Measurements from ENCODE around the gene RAI1.

Gene RAI1

GRCh38 chr17:17770632-17771044 is 89.4 kb downstream of the RAI1 start:
- DNase-seq = no peak

- no peak for DNase-seq
Observed at GRCh38 chr17:17771498-17772201, 90.4 kb downstream of the RAI1 start.

GRCh38 chr17:17772231-17772630 is 91.0 kb downstream of the RAI1 start:
- DNase-seq = no peak

- no peak for DNase-seq
Observed at GRCh38 chr17:17774009-17774881, 93.0 kb downstream of the RAI1 start.

GRCh38 chr17:17776889-17777288 is 95.6 kb downstream of the RAI1 start:
- no peak for DNase-seq

GRCh38 chr17:17778308-17779014 is 97.2 kb downstream of the RAI1 start:
- DNase-seq = no peak

- no peak for DNase-seq
Observed at GRCh38 chr17:17779015-17779611, 97.9 kb downstream of the RAI1 start.

- no peak for DNase-seq
Observed at GRCh38 chr17:17780922-17781590, 99.8 kb downstream of the RAI1 start.

- peak; percentile 59 for DNase-seq
Observed at GRCh38 chr17:17781591-17782496, 100.6 kb downstream of the RAI1 start.

- no peak for DNase-seq
Observed at GRCh38 chr17:17782523-17783115, 101.4 kb downstream of the RAI1 start.

GRCh38 chr17:17783116-17783824 is 102.0 kb downstream of the RAI1 start:
- DNase-seq = peak; percentile 47

- DNase-seq = peak; percentile 47
Observed at GRCh38 chr17:17783825-17784656, 102.8 kb downstream of the RAI1 start.

- no peak for DNase-seq
Observed at GRCh38 chr17:17784657-17785267, 103.5 kb downstream of the RAI1 start.

GRCh38 chr17:17785407-17785806 is 104.1 kb downstream of the RAI1 start:
- no peak for DNase-seq

- DNase-seq = no peak
Observed at GRCh38 chr17:17786998-17787397, 105.7 kb downstream of the RAI1 start.

- DNase-seq = no peak
Observed at GRCh38 chr17:17787568-17787967, 106.3 kb downstream of the RAI1 start.

- no peak for DNase-seq
Observed at GRCh38 chr17:17788967-17789366, 107.7 kb downstream of the RAI1 start.

- no peak for DNase-seq
Observed at GRCh38 chr17:17789410-17789809, 108.2 kb downstream of the RAI1 start.
